Measurements from ENCODE around the gene ARMC6.

- TF ChIP-seq CTCF (conservative IDR thresholded peaks at IDR 0.05; ENCODE audit: low read depth, low read length) = no peak
- TF ChIP-seq EZH2 (IDR thresholded peaks at IDR 0.05; ENCODE audit: low read length, unreplicated experiment) = no peak
- TF ChIP-seq EZH2phosphoT487 (IDR thresholded peaks at IDR 0.05; ENCODE audit: borderline replicate concordance, low read length) = no peak
Observed at GRCh38 chr19:19101540-19101939, 68.1 kb downstream of the ARMC6 start.

Measured in PC-3 (cell line).